GM23338 (cell line): ENCODE results near the gene NCK2. TPM values are rescaled to one million over a fixed set of nuclear protein-coding genes. Genes with fewer than 3 reads are reported as not detected.

Source experiments
- ATAC-seq: fragments of 200-7000 bp; cut with Tn5 transposase; 3 replicates; pipeline ENCODE4 v1.9.1; 2020
- DNase-seq: peaks from one replicate; pipeline ENCODE4 v3.0.0-alpha.2; 2015; ENCODE audit warnings: low spot score
- H2AFZ ChIP-seq: fragments of 200-600 bp; sonication (generic); 2 replicates; pipeline ENCODE4 v1.8.0; 2016; ENCODE audit warnings: antibody characterized with exemption, mild to moderate bottlenecking, moderate library complexity
- H3F3A ChIP-seq: fragments of 200-600 bp; sonication (generic); replicated peaks from 2 replicates; pipeline ENCODE4 v1.8.0; 2017; ENCODE audit warnings: antibody characterized with exemption, mixed run types, low read depth
- H3K27ac ChIP-seq: fragments of 200-600 bp; sonication (generic); 2 replicates; pipeline ENCODE4 v1.6.1; 2016; ENCODE audit warnings: low read depth
- H3K27me3 ChIP-seq: fragments of 200-600 bp; sonication (generic); 2 replicates; pipeline ENCODE4 v1.8.0; 2016; ENCODE audit warnings: mild to moderate bottlenecking, mixed run types, moderate library complexity; ENCODE audit not compliant: insufficient read depth
- H3K36me3 ChIP-seq: fragments of 200-600 bp; sonication (generic); 2 replicates; pipeline ENCODE4 v1.8.0; 2016; ENCODE audit warnings: mild to moderate bottlenecking; ENCODE audit not compliant: insufficient read depth
- H3K4me1 ChIP-seq: fragments of 200-600 bp; sonication (generic); 2 replicates; pipeline ENCODE4 v1.8.0; 2016; ENCODE audit warnings: mild to moderate bottlenecking, moderate library complexity; ENCODE audit not compliant: insufficient read depth
- H3K4me2 ChIP-seq: fragments of 200-600 bp; sonication (generic); 2 replicates; pipeline ENCODE4 v1.7.1; 2017; ENCODE audit warnings: mixed run types
- H3K4me3 ChIP-seq: fragments of 200-600 bp; sonication (generic); 2 replicates; pipeline ENCODE4 v1.6.1; 2016; ENCODE audit warnings: mixed run types
- H3K79me2 ChIP-seq: fragments of 200-600 bp; sonication (generic); replicated peaks from 2 replicates; pipeline ENCODE4 v1.8.0; 2017; ENCODE audit warnings: mild to moderate bottlenecking; ENCODE audit not compliant: insufficient read depth
- H3K9me2 ChIP-seq: fragments of 200-600 bp; sonication (generic); 2 replicates; pipeline ENCODE4 v1.8.0; 2017; ENCODE audit not compliant: insufficient read depth
- H4K20me1 ChIP-seq: fragments of 200-600 bp; sonication (generic); replicated peaks from 2 replicates; pipeline ENCODE4 v1.8.0; 2017; ENCODE audit warnings: mild to moderate bottlenecking; ENCODE audit not compliant: insufficient read depth
- H3K27ac Mint-ChIP-seq: 2 replicates; pipeline ENCODE4 v1.8.0; 2020; ENCODE audit warnings: inconsistent platforms, mild to moderate bottlenecking, moderate library complexity, mixed read lengths
- H3K27me3 Mint-ChIP-seq: 3 replicates; pipeline ENCODE4 v1.8.0; 2022; ENCODE audit warnings: low read depth, mild to moderate bottlenecking, moderate library complexity, mixed read lengths, inconsistent platforms; ENCODE audit not compliant: insufficient read depth, poor library complexity
- H3K36me3 Mint-ChIP-seq: 3 replicates; pipeline ENCODE4 v1.8.0; 2021; ENCODE audit warnings: low read depth, mild to moderate bottlenecking, inconsistent platforms, moderate library complexity, mixed read lengths
- H3K4me1 Mint-ChIP-seq: 3 replicates; pipeline ENCODE4 v1.8.0; 2020; ENCODE audit warnings: mild to moderate bottlenecking, inconsistent platforms, mixed read lengths
- H3K4me3 Mint-ChIP-seq: 3 replicates; pipeline ENCODE4 v1.8.0; 2021; ENCODE audit warnings: moderate library complexity, mild to moderate bottlenecking, inconsistent platforms, mixed read lengths
- H3K9me3 Mint-ChIP-seq: 3 replicates; pipeline ENCODE4 v1.8.0; 2020; ENCODE audit warnings: moderate library complexity, mild to moderate bottlenecking, inconsistent platforms, mixed read lengths
- CREB1 ChIP-seq: fragments of 250-450 bp; sonication (Bioruptor Pico); IDR thresholded peaks from 2 replicates; pipeline ENCODE4 v1.5.0; 2020; ENCODE audit warnings: low read depth, mild to moderate bottlenecking, moderate library complexity
- CTCF ChIP-seq, 2 experiments: fragments of 200-600 bp in 1 of 2; sonication (generic) in 1 of 2; conservative IDR thresholded peaks; 2 replicates each; pipeline versions ENCODE4 v1.5.1 to v1.6.1; 2016 to 2017; ENCODE audit warnings: antibody characterized with exemption in 2 of 2, low read depth in 2 of 2, mild to moderate bottlenecking in 2 of 2, moderate library complexity in 1 of 2
- ETS1 ChIP-seq: IDR thresholded peaks from 2 replicates; pipeline ENCODE4 v1.6.1; 2016; ENCODE audit warnings: antibody characterized with exemption
- EZH2 ChIP-seq: fragments of 200-600 bp; sonication (generic); IDR thresholded peaks from one replicate; pipeline ENCODE4 v1.8.0; 2017; ENCODE audit warnings: antibody characterized with exemption, mild to moderate bottlenecking, low read depth; ENCODE audit not compliant: unreplicated experiment
- EZH2phosphoT487 ChIP-seq: fragments of 200-600 bp; sonication (generic); IDR thresholded peaks from one replicate; pipeline ENCODE4 v1.8.1; 2018; ENCODE audit warnings: antibody characterized with exemption; ENCODE audit not compliant: unreplicated experiment
- JUNB ChIP-seq: IDR thresholded peaks from one replicate; pipeline ENCODE4 v1.6.1; 2016; ENCODE audit warnings: antibody characterized with exemption; ENCODE audit not compliant: unreplicated experiment
- NANOG ChIP-seq: IDR thresholded peaks from 2 replicates; pipeline ENCODE4 v1.6.1; 2016; ENCODE audit warnings: antibody characterized with exemption, borderline replicate concordance
- POLR2AphosphoS5 ChIP-seq: IDR thresholded peaks from 2 replicates; pipeline ENCODE4 v1.6.1; 2016; ENCODE audit warnings: antibody characterized with exemption, low read depth
- REST ChIP-seq: IDR thresholded peaks from one replicate; pipeline ENCODE4 v1.6.1; 2018; ENCODE audit warnings: antibody characterized with exemption; ENCODE audit not compliant: unreplicated experiment
- STAT1 ChIP-seq: IDR thresholded peaks from one replicate; pipeline ENCODE4 v1.6.1; 2016; ENCODE audit warnings: antibody characterized with exemption; ENCODE audit not compliant: unreplicated experiment
- ZNF114 ChIP-seq: fragments of 250-450 bp; sonication (Bioruptor Pico); IDR thresholded peaks from 2 replicates; pipeline ENCODE4 v1.5.0; 2020; ENCODE audit warnings: mild to moderate bottlenecking, moderate library complexity
- ZNF331 ChIP-seq: fragments of 250-450 bp; sonication (Bioruptor Pico); IDR thresholded peaks from 2 replicates; pipeline ENCODE4 v1.5.0; 2020; ENCODE audit warnings: low read depth, mild to moderate bottlenecking, moderate library complexity
- polyA plus RNA-seq: library from polyadenylated mRNA; unstranded; fragments of >200 nt; fragmentation: Nextera tagmentation; extraction: Ambion mirVana; gene quantifications from 2 replicates; pipeline ENCODE4 v1.2.1, GENCODE V29; 2016
- total RNA-seq: library from RNA; depleted of rRNA; stranded (reverse); fragments of >200 nt; shearing (Covaris generic); gene quantifications from 2 replicates; pipeline ENCODE4 v1.2.3, GENCODE V29; 2014
- TF ChIP-seq, protein P1 (sequence below): fragments of 250-450 bp; sonication (Bioruptor Pico); IDR thresholded peaks from 2 replicates; pipeline ENCODE4 v1.5.0; 2020; ENCODE audit warnings: mild to moderate bottlenecking, moderate library complexity

NCK2 gene
- total and polyA plus RNA-seq, 2 experiments from 2014 or later = 26.9 to 59.9 TPM

- no peak overlapping the region for H3K4me3 Mint-ChIP-seq
- no peak overlapping the region for H3K27ac ChIP-seq
- no peaks in the 10 kb centered on the region for H3K27me3 ChIP-seq
- H3K9me3 Mint-ChIP-seq = no peaks in the 10 kb centered on the region
- peaks cover 49% of the 10 kb centered on the region for H3K4me1 Mint-ChIP-seq
- H3K36me3 Mint-ChIP-seq = peaks cover 14% of the 10 kb centered on the region
- H3K79me2 ChIP-seq = peaks cover 86% of the 10 kb centered on the region
- no peaks in the 10 kb centered on the region for H3K9me2 ChIP-seq
- H3K4me3 ChIP-seq = no peak overlapping the region
- no peak for ATAC-seq
- no peak for DNase-seq
- no peak for TF ChIP-seq CREB1 (CRISPR knock-in tag)
- no peak for TF ChIP-seq STAT1
- TF ChIP-seq POLR2AphosphoS5 = no peak
- no peak for TF ChIP-seq REST
- TF ChIP-seq JUNB = no peak
- no peak for TF ChIP-seq EZH2
- TF ChIP-seq NANOG = no peak
- no peak for TF ChIP-seq CTCF (conservative IDR thresholded peaks at IDR 0.05; ENCODE audit: low read depth in 2 of 2)
- TF ChIP-seq EZH2phosphoT487 = no peak
- no peak for TF ChIP-seq ZNF114 (CRISPR knock-in tag)
- TF ChIP-seq ETS1 = no peak
- TF ChIP-seq ZNF331 (CRISPR knock-in tag) = no peak
- TF ChIP-seq, protein P1, sequence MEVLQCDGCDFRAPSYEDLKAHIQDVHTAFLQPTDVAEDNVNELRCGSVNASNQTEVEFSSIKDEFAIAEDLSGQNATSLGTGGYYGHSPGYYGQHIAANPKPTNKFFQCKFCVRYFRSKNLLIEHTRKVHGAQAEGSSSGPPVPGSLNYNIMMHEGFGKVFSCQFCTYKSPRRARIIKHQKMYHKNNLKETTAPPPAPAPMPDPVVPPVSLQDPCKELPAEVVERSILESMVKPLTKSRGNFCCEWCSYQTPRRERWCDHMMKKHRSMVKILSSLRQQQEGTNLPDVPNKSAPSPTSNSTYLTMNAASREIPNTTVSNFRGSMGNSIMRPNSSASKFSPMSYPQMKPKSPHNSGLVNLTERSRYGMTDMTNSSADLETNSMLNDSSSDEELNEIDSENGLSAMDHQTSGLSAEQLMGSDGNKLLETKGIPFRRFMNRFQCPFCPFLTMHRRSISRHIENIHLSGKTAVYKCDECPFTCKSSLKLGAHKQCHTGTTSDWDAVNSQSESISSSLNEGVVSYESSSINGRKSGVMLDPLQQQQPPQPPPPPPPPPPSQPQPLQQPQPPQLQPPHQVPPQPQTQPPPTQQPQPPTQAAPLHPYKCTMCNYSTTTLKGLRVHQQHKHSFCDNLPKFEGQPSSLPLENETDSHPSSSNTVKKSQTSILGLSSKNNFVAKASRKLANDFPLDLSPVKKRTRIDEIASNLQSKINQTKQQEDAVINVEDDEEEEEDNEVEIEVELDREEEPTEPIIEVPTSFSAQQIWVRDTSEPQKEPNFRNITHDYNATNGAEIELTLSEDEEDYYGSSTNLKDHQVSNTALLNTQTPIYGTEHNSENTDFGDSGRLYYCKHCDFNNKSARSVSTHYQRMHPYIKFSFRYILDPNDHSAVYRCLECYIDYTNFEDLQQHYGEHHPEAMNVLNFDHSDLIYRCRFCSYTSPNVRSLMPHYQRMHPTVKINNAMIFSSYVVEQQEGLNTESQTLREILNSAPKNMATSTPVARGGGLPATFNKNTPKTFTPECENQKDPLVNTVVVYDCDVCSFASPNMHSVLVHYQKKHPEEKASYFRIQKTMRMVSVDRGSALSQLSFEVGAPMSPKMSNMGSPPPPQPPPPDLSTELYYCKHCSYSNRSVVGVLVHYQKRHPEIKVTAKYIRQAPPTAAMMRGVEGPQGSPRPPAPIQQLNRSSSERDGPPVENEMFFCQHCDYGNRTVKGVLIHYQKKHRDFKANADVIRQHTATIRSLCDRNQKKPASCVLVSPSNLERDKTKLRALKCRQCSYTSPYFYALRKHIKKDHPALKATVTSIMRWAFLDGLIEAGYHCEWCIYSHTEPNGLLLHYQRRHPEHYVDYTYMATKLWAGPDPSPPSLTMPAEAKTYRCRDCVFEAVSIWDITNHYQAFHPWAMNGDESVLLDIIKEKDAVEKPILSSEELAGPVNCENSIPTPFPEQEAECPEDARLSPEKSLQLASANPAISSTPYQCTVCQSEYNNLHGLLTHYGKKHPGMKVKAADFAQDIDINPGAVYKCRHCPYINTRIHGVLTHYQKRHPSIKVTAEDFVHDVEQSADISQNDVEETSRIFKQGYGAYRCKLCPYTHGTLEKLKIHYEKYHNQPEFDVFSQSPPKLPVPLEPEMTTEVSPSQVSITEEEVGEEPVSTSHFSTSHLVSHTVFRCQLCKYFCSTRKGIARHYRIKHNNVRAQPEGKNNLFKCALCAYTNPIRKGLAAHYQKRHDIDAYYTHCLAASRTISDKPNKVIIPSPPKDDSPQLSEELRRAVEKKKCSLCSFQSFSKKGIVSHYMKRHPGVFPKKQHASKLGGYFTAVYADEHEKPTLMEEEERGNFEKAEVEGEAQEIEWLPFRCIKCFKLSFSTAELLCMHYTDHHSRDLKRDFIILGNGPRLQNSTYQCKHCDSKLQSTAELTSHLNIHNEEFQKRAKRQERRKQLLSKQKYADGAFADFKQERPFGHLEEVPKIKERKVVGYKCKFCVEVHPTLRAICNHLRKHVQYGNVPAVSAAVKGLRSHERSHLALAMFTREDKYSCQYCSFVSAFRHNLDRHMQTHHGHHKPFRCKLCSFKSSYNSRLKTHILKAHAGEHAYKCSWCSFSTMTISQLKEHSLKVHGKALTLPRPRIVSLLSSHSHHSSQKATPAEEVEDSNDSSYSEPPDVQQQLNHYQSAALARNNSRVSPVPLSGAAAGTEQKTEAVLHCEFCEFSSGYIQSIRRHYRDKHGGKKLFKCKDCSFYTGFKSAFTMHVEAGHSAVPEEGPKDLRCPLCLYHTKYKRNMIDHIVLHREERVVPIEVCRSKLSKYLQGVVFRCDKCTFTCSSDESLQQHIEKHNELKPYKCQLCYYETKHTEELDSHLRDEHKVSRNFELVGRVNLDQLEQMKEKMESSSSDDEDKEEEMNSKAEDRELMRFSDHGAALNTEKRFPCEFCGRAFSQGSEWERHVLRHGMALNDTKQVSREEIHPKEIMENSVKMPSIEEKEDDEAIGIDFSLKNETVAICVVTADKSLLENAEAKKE (CRISPR knock-in tag) = no peak
- no peak overlapping the region for H3K27ac Mint-ChIP-seq
- H3K4me1 ChIP-seq = peaks cover 28% of the 10 kb centered on the region
- H3K4me2 ChIP-seq = no peak overlapping the region
- H3K36me3 ChIP-seq = 0 out of 2 replicates have a peak, but pooled peaks cover 4% of the 10 kb centered on the region
- no peak overlapping the region for H2AFZ ChIP-seq
- H4K20me1 ChIP-seq = peaks cover 27% of the 10 kb centered on the region
- H3K27me3 Mint-ChIP-seq = peaks cover 1% of the 10 kb centered on the region
- no peaks in the 10 kb centered on the region for H3F3A ChIP-seq
These were observed 68.3 kb downstream of the NCK2 start for GRCh38 chr2:105813045-105813315.
